ENCODE data around the gene TIGD1.

Gene TIGD1

DNA sequence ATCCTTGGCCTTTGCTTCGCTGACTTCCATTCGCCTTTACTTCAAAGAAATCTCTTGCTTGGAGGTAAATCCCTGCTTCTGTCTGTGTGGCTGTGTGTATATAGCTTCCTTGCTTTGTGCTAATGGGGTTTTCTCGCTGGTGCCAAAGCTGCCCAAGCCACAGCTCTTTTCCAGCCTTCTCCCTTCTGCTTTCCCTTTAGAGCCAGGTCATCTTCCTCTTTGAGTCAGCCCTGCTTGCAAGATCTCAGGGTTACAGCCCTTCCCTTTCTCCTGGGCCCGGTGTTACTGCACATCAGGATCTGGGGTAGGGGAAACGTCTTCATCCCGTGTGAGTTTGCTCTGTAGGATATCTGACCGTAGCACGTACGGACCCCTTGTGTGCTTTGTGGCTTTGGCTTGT, 19.2 kb upstream of the TIGD1 start:
- DNase-seq: no peak

DNA sequence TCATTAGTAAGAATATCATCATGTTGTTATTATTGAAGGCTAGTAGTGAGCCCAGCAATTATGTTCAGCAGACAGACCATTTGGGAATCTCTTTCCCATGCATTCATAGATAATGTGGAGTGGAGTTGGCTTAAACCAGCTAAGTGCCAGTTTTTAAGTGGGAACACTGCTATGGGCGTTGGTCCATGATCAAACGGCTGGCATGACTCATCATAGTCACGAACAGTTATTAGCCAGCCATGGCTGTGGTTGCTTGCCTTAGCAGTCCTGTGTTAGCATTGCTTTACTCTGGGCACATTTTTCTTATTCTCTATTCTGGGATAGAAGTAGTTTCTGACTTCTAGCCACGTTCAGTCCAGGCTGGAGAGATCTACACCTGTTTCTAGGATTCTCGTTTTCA, 17.8 kb upstream of the TIGD1 start:
- peak; percentile 31 for DNase-seq

DNA sequence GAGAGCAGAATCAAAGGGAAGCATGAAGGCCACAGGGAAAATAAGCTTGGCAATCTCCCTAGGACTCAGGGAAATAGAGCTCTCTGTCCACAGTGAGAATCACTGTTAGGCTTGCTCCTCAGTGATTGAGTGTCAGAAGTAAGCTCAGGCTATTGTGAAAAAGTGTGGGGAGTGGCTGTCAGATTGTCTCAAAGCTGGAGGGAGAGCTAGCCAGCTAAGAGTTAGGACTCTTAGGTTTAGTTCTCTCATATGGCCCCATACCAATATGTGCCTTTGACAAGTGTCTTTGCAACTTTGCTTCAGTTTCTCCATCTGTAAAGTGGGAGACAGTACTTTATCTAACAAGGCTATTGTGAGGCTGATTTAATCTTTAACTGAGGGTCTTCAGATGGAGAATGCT, 17.4 kb upstream of the TIGD1 start:
- no peak for DNase-seq

DNA sequence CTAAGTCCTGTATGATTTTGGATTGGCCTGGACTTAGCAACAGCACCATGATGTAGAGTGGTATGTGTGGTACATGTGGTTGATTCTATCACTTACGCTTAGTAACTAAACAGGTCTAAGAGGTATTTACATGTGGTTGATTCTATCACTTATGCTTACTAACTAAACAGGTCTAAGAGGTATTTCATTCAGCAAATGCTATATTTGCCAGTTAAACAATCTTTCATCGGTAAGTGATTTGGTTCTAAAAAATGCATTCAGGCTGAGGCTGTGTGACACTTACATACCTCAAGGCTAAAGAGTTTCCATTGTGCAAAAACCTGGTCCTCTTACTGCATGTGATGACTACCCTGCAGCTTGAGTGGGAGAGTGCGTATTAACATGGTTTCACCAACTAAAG, 13.2 kb upstream of the TIGD1 start:
- DNase-seq: peak; percentile 14

DNA sequence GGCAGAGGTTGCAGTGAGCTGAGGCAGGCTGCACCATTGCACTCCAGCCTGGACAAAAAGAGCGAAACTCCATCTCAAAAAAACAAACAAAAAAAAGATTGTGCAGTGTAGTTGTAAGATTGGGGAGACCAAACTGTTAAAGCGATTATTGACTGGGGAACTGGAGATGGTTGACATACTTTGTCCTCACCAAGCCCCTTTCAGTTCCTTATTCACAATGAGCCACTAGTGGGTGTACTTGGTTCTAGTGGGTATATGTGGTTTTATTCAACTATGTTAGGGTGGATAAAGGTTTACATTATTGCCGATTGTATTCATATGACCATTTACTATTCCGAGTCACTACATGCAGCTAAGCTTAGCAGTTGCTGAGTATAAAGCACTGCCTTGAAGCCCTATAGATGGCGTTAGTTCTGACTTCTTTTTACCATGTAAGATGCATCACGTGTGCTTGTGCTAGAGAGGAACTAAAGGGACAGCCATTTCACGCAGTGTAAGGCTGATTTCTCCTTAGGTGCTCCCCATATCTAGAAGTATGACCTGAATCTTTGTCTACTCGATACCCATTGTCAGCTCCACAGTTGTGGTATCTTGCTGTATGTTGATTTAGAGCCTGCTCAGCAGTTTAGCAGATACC, 12.3 kb upstream of the TIGD1 start:
- DNase-seq: no peak

DNA sequence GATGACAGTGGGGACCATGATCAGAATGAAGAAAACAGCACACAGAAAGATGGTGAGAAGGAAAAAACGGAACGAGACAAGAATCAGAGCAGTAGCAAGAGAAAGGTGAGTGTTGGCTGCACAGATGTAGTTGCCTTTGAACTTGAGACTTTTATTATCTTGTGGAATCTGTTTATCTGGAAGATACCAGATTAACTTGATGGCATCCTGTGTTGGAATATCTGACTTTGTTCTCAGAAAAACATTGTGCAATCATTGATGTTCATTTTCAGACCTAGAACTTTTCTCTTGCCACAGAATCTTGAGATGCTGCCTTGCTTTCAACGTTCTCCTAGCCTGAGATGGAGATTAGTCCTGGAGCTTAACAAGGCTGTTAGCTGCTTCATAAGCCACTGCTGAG, 6.1 kb upstream of the TIGD1 start:
- DNase-seq: no peak

DNA sequence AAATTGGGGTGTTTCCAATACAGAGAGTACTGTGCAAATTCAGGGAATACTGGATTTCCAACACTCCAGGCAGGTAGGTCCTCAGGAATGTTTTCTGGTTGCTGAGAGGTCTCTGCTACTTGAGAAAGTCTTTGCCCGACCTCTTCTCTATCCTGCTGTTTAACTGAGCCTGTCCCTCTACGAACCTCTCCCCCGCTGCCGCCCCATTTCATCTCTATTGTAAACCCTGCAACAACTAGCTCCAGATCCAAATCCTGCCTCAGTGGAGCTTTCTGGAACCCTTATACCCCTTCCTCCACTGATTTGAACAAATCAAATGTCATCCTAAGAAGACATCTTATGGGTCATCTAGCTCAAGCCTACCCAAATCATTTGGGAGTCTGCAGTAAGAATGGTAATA, 1.4 kb upstream of the TIGD1 start:
- DNase-seq: no peak

DNA sequence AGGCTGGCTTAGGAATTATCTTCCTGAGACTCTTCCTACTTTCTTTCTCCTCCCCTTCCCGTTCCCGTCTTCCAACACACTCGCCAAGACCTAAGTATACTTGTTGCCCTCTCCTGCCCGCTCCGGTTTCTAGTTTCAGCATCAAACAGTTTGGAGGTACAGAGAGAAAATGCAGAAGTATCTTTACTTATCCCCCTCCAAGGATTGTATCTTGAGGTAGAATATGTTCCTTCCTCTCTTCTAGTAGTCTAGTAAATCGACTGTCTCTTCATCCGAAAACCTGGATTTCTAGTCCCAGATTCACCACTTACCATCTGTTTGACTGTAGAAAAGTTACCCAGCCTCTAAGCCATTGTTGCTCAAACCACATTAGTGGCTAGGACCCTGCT, 887 bp upstream of the TIGD1 start:
- no peak for DNase-seq

DNA sequence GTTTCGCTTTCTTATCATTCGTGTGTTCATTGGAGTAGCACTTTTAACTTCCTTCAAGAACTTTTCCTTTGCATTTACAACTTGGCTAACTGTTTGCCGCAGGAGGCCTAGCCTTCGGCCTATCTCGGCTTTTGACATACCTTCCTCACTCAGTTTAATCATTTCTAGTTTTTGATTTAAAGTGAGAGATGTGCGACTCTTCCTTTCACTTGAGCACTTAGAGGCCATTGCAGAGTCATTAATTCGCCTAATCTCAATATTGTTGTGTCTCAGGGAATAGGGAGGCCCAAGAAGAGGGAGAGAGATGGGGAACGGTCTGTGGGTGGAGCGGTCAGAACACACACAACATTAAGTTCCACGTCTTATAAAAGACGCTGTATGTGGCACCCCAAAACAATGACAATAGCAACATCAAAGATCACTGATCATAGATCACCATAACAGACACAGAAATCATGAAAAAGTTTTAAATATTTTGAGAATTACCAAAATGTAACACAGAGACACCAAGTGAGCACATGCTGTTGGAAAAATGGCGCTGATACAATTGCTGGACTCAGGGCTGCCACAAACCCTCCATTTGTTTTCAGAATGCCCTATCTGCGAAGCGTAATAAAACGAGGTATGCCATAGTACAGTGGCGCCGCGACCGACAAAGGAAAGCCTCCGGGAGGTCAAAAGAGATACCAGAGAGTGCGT, 553 bp downstream of the TIGD1 start:
- DNase-seq: peak; percentile 5

DNA sequence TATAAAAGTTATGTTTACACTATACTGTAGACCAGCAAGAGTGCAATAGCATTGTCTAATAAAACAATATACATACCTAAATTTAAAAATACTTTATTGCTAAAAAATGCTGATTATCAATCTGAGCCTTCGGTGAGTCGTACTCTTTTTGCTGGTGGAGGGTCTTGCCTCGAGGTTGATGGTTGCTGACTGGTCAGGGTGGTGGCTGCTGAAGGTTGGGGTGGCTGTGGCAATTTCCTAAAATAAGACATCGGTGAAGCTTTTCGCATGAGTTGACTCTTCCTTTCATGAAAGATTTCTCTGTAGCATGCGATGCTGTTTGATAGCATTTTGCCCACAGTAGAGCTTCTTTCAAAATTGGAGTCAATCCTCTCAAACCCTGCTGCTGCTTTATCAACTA, 2.4 kb downstream of the TIGD1 start:
- no peak for DNase-seq

DNA sequence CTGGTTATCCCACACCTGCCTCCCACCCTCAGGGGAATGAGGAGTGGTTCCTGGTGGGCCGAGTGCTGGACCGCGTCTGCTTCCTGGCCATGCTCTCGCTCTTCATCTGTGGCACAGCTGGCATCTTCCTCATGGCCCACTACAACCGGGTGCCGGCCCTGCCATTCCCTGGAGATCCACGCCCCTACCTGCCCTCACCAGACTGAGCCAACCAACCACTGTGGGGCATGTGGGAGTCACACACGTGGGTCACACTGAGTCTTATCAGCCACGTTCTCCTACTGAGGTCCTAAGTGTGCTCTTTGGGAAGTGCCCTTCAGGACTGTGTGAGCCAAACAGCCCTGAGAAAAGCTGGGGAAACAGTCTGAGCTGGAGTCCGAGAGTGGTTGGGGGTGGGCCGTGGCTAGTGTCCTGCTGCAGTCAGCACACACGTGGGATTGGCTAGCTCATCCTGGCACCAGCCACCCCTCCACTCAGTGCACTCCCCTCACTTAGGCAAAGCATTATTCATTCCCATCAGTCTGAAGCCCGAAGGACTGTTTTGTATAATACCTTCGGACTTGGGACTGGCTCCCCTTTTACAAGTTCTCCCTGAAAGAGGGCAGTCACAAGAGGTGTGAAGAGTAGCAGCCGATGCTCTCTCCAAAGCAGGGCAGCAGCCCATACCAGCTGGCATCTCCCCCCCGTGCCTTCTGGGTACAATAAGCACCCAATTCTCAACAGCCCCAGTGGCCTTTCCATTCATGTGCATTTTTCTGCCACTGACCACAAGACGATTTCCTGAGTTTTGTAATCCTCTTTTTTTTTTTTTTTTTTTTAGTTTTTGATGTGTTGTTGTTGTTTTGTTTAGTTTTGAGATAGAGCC, 4.6 kb downstream of the TIGD1 start:
- no peak for DNase-seq

DNA sequence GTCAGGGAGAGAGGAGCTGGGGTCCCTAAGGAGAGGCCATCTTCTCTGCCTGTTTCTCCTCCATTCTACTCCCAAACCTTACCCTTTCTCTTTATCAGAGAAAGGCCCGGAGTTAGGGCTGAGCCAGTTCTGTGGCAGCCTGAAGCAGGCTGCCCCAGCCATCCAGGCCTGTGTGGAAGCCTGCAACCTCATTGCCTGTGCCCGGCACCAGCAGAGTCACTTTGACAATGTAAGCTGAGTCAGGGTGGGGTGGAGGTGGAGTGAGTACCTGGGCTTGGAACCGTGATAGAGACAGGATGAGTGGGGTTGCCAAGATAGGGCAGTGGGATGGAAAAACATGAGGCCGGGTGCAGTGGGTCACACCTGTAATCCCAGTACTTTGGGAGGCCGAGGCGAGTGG, 5.7 kb downstream of the TIGD1 start:
- no peak for DNase-seq

DNA sequence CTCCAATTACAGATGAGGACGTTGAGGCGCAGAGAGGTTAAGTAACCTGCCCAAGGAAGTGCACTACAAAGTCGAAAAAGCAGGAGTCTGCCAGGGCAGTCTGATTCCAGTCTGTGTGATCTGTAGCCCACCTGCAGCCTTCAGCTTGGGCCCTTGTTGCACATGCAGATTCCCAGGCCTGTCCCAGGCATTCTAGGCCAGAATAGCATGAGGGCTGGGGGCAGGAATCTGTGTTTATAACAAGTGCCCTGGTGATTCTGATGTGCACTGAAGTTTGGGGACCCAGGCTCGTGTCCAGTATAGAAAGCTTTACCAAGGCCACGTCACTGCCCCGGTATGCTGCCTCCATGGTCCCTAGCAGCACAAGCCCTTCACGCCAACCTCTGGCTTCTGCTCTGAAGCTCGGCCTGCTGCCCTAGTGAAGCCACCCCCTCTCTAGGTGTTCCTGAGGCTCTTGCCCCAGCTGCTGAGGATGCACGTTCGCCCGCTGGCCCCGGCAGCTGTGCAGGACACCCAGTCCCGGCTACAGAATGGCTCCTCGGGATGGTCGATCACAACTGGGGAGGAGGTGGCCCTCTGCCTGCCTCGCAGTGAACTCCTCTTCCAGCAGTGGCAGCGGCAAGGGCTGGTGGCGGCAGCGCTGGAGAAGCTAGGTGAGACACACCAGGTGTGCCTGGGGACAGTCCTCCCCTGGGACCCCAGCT, 6.3 kb downstream of the TIGD1 start:
- no peak for DNase-seq

DNA sequence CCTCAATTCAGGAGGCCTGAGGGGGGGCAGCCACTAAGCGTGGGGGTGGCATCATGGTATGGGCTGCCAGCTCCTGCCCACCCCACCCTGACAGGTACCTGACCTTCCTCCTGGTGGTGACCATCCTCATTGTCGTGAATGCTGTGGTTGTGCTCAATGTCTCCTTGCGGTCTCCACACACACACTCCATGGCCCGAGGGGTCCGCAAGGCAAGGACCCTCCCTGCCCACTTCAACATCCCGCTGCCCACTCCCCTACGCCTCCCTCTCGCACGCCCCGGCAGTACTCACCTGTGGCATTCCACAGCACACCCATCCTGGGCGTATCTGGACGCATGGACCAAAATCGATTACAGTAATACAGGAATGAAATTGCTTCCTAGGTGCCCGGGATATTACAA, 6.9 kb downstream of the TIGD1 start:
- no peak for DNase-seq

DNA sequence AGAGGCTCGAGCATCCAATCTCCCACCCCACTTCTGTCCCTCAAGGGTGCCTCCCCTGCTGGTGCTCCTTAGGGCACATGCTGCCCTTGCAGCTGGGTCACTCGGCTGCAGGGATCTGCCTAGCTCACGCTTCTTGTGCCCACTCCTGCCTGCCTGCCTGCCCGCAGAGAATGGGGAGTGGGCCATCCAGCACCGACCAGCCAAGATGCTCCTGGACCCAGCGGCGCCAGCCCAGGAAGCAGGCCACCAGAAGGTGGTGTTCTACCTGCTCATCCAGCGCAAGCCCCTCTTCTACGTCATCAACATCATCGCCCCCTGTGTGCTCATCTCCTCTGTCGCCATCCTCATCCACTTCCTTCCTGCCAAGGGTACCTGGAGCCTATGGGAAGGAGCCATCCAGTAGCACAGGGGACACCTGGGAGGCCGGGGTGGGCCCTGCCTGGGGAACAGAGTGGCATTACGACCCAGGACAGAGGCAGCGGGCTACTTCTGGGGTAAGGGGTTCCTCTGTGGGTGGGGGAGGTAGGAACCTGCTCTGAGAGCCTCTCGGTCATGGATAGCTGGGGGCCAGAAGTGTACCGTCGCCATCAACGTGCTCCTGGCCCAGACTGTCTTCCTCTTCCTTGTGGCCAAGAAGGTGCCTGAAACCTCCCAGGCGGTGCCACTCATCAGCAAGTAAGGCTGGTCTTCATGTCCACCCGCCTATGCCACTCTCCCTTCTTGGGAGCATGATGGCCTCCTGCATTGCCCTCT, 7.5 kb downstream of the TIGD1 start:
- no peak for DNase-seq

DNA sequence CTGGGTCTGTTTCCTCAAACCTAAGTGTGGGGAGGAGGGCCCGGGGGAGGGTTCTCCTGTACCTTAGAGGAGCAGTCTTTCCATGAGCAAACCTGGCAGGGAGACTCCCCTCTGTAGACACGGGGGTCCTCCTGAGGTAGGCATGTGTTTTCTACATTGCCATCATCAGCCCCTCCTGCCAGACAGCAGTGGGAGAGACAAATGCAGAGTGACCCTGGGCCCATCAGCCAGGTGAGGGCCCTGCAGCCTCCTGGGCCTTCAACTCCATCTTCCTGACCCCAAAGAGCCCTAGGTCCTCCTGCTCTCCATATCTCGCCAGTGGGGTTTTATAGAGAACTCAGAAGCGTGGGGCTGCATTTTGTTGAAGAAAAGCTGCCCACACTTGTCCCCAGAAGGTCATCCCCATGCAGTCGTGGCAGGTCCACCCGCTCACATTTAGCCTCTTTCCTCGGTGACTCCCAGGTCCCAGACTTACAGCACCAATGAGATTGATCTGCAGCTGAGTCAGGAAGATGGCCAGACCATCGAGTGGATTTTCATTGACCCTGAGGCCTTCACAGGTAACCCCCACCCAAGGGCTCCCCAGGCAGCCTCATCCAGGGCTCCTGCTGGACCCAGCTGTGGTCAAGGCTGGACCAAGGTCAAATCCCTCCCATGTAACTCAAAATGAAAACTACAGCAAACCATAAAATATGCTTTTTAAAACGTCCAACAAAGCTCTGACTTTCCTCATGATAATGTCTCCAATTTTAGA, 8.2 kb downstream of the TIGD1 start:
- no peak for DNase-seq

DNA sequence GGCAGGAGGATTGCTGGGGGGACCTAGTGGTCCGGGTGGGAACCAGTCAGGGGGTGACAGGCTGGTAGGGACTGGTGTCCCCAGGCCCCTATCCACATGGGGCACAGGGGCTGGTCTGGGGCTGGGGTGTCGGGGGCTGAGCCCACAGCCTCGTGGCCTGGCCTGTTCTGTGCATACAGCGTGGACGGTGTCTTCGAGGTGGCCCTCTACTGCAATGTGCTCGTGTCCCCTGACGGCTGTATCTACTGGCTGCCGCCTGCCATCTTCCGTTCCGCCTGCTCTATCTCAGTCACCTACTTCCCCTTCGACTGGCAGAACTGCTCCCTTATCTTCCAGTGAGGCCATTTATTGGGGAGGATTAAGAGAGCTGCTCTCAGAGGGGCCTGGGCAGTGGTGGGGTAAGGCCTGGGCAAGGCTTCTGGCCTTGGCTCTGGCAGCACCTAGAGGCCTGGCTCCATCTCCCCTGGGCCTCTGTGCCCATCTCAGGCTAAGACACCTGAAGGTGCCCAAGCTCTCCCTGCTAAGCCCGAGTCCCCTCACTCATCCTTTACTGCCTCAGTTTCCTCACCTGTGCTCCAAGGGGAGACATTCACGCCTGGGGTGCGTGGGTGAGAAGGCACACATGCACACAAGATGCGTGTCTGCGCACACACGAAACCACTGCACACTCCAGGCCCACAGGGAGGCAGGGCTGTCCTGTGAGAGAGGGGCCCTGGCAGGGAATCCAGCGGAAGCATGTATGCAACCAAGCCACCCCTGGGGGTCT, 9.0 kb downstream of the TIGD1 start:
- no peak for DNase-seq

DNA sequence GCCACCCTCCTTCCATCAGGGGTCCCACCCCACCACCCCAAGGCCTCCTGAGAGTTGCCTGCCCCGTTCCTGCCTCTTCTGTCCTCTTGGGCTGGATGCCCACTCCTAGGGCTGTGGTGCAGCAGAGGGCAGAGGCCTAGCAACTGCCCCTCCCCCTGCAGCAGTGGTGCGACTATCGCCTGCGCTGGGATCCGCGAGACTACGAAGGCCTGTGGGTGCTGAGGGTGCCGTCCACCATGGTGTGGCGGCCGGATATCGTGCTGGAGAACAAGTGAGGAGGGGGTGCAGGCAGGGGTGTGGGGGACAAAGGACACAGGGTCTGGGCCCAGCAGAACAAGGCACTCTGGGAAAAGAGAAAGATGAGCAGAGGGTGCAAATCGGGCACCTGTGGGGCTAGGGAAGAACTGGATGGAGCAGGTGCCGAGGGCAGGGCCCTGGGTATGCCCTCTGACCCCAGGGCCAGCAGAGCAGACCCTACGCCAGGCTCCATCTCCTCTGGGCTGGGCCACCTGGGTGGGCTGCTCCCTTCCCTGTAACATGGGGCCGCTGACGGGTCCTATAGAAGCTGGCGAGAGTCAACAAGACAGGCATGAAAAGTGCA, 9.8 kb downstream of the TIGD1 start:
- DNase-seq: no peak

DNA sequence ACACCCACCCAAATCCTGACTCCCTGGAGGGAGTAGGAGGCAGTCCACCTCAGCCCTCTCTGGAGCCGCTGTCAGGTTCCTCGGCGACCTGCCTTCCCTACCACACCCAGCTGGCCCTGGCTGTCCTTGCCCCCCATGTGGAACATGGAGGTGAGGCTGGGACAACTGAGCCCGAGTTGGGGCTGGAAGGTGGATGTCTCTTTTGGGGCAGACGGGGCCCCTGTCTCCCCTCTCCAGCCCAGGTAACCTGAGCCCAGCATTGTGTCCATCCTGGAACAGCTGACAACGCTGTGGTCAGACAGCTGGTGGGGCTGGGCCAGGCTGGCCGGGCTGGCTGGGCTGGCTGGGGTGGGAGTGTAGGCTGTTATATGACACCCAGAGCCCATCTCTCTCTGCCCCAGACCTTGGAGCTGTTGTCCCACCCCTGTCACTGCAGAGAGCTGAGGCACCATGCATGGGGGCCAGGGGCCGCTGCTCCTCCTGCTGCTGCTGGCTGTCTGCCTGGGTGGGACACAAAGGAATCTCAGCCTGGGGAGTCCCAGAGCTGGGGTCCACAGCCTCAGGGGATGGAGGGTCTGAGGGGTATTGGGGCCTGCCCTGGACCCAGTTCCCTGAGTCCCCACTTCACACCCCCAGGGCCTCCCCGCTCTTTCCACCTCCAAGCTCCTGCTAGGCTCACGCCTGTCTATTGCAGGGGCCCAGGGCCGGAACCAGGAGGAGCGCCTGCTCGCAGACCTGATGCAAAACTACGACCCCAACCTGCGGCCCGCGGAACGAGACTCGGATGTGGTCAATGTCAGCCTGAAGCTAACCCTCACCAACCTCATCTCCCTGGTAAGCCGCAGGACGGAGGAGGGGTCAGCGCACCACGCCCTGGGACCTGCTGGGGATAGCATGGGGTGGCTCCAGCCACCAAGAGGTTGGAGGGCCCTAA, 10.8 kb downstream of the TIGD1 start, which contains the start of gene CHRNG:
Gene CHRNG, plus strand, starts transcription at position 395 of the 934 bp plus-strand sequence. Its CDS starts 56 bp downstream, at position 451.
- DNase-seq: no peak
